Measurements from ENCODE around the gene MARS1. TPM values are rescaled to one million over a fixed set of nuclear protein-coding genes. Genes with fewer than 3 reads are reported as not detected.
A peak's percentile ranks its signal among the peaks of the same experiment; 100 is the strongest.

The MARS1 gene
- total RNA-seq, 2 donors from 2014 or later, result 36.9 to 41.0 TPM

- no peaks in the 10 kb centered on the region for H3K36me3 ChIP-seq
- H3K27me3 ChIP-seq, result no peaks in the 10 kb centered on the region
- no peak for TF ChIP-seq CTCF (IDR thresholded peaks at IDR 0.05)
- no peaks in the 10 kb centered on the region for H3K9me3 ChIP-seq
- H3K4me3 ChIP-seq, result no peak overlapping the region
- no peak overlapping the region for H3K27ac ChIP-seq
- DNase-seq (ENCODE audit: low spot score), result no peak
- H3K4me1 ChIP-seq, result no peaks in the 10 kb centered on the region
These were observed 43.1 kb upstream of the MARS1 start for GRCh38 chr12:57444744-57445143.

GRCh38 chr12:57446292-57446960, 41.4 kb upstream of the MARS1 start:
- no peak overlapping the region for H3K27ac ChIP-seq
- no peak for DNase-seq (ENCODE audit: low spot score)
- H3K36me3 ChIP-seq, result no peaks in the 10 kb centered on the region
- H3K4me3 ChIP-seq, result no peak overlapping the region
- H3K4me1 ChIP-seq, result no peaks in the 10 kb centered on the region
- no peak for TF ChIP-seq CTCF (IDR thresholded peaks at IDR 0.05)
- H3K9me3 ChIP-seq, result no peaks in the 10 kb centered on the region
- H3K27me3 ChIP-seq, result no peaks in the 10 kb centered on the region

- TF ChIP-seq CTCF (IDR thresholded peaks at IDR 0.05), result no peak
- Histone ChIP-seq H3K27ac (no peak overlapping the region), H3K9me3 (no peaks in the 10 kb centered on the region), H3K4me3 (no peak overlapping the region), H3K36me3 (no peaks in the 10 kb centered on the region), H3K27me3 (no peaks in the 10 kb centered on the region), H3K4me1 (peaks cover 0 to 6% of the 10 kb centered on the region in 2 donors)
- DNase-seq (ENCODE audit: low spot score), result no peak
These were observed 39.2 kb upstream of the MARS1 start for GRCh38 chr12:57448669-57449068.

- no peak for TF ChIP-seq CTCF (IDR thresholded peaks at IDR 0.05)
- no peak overlapping the region for H3K4me3 ChIP-seq
- no peaks in the 10 kb centered on the region for H3K27me3 ChIP-seq
- peaks cover 0 to 6% of the 10 kb centered on the region in 2 donors for H3K4me1 ChIP-seq
- no peak for DNase-seq (ENCODE audit: low spot score)
- H3K27ac ChIP-seq, result no peak overlapping the region
- H3K36me3 ChIP-seq, result no peaks in the 10 kb centered on the region
- H3K9me3 ChIP-seq, result no peaks in the 10 kb centered on the region
These were observed 38.5 kb upstream of the MARS1 start for GRCh38 chr12:57449375-57449774.

GRCh38 chr12:57450057-57450456, 37.8 kb upstream of the MARS1 start:
- Histone ChIP-seq H3K9me3 (no peaks in the 10 kb centered on the region), H3K4me1 (peaks cover 0 to 6% of the 10 kb centered on the region in 2 donors), H3K27ac (no peak overlapping the region), H3K27me3 (no peaks in the 10 kb centered on the region), H3K36me3 (no peaks in the 10 kb centered on the region), H3K4me3 (no peak overlapping the region)
- DNase-seq (ENCODE audit: low spot score), result no peak
- no peak for TF ChIP-seq CTCF (IDR thresholded peaks at IDR 0.05)

- DNase-seq (ENCODE audit: low spot score), result no peak
- Histone ChIP-seq H3K27me3 (no peaks in the 10 kb centered on the region), H3K9me3 (no peaks in the 10 kb centered on the region), H3K4me3 (no peak overlapping the region), H3K4me1 (peaks cover 0 to 6% of the 10 kb centered on the region in 2 donors), H3K27ac (peak overlapping the region; percentile 82 to 95), H3K36me3 (no peaks in the 10 kb centered on the region)
- no peak for TF ChIP-seq CTCF (IDR thresholded peaks at IDR 0.05)
These were observed 36.6 kb upstream of the MARS1 start for GRCh38 chr12:57451233-57451778.

Measured in right atrium auricular region (tissue), 2 donors.